GM12892 (cell line): Measurements from ENCODE around the gene ANK3.

ENCODE experiments used
- POLR2A ChIP-seq: IDR thresholded peaks from 2 replicates; pipeline ENCODE4 v1.6.1; 2011; ENCODE audit warnings: low read depth, low read length, control low read depth
- TAF1 ChIP-seq: IDR thresholded peaks from 2 replicates; pipeline ENCODE4 v1.6.1; 2011; ENCODE audit warnings: low read depth, mild to moderate bottlenecking, control low read depth, low read length, borderline replicate concordance

GRCh38 chr10:60125895-60126294, 263.8 kb downstream of the ANK3 start:
- TF ChIP-seq POLR2A (no peak), TAF1 (no peak)
